HG03378 (cell line): ENCODE results near the gene SLC26A2.
"Not testable (repeated sequence)": the region's sequence is repeated elsewhere in the genome, so short reads cannot be mapped to it uniquely, and the experiment has no call there.

Experiments used
- ATAC-seq: cut with Tn5 transposase; IDR thresholded peaks from one replicate; pipeline ENCODE4 v1.9.1; 2021; ENCODE audit warnings: mild to moderate bottlenecking, moderate library complexity; ENCODE audit not compliant: unreplicated experiment

Gene SLC26A2

GRCh38 chr5:150000990-150001659 is 40.6 kb downstream of the SLC26A2 start:
- peak; percentile 2 for ATAC-seq

GRCh38 chr5:150001660-150002486 is 41.3 kb downstream of the SLC26A2 start:
- ATAC-seq: peak; percentile 70

GRCh38 chr5:150006318-150006717 is 45.8 kb downstream of the SLC26A2 start:
- no peak for ATAC-seq

GRCh38 chr5:150007050-150007449 is 46.5 kb downstream of the SLC26A2 start:
- ATAC-seq: no peak

GRCh38 chr5:150009671-150010387 is 49.3 kb downstream of the SLC26A2 start:
- ATAC-seq: no peak

- no peak for ATAC-seq
Measured at GRCh38 chr5:150013931-150014330, 53.4 kb downstream of the SLC26A2 start.

GRCh38 chr5:150014456-150014855 is 53.9 kb downstream of the SLC26A2 start:
- no peak for ATAC-seq

GRCh38 chr5:150015415-150015814 is 54.9 kb downstream of the SLC26A2 start:
- no peak for ATAC-seq

GRCh38 chr5:150016537-150016936 is 56.0 kb downstream of the SLC26A2 start:
- ATAC-seq: no peak

GRCh38 chr5:150017226-150018005 is 56.9 kb downstream of the SLC26A2 start:
- no peak for ATAC-seq

GRCh38 chr5:150020249-150020648 is 59.7 kb downstream of the SLC26A2 start:
- ATAC-seq: no peak

GRCh38 chr5:150021491-150022157 is 61.1 kb downstream of the SLC26A2 start:
- ATAC-seq: no peak

GRCh38 chr5:150022158-150022531 is 61.6 kb downstream of the SLC26A2 start:
- ATAC-seq: no peak

GRCh38 chr5:150022681-150023080 is 62.1 kb downstream of the SLC26A2 start:
- no peak for ATAC-seq

GRCh38 chr5:150023136-150023535 is 62.6 kb downstream of the SLC26A2 start:
- no peak for ATAC-seq

- ATAC-seq: no peak
Measured at GRCh38 chr5:150024346-150024984, 63.9 kb downstream of the SLC26A2 start.

- no peak for ATAC-seq
Measured at GRCh38 chr5:150026682-150027172, 66.2 kb downstream of the SLC26A2 start.

- ATAC-seq: not testable (repeated sequence)
Measured at GRCh38 chr5:150028047-150028446, 67.5 kb downstream of the SLC26A2 start.

GRCh38 chr5:150033334-150033733 is 72.8 kb downstream of the SLC26A2 start:
- no peak for ATAC-seq

GRCh38 chr5:150034662-150035061 is 74.1 kb downstream of the SLC26A2 start:
- no peak for ATAC-seq
